GM21447 (cell line): ENCODE measurements around the gene PDCD5.
"Not testable (repeated sequence)": the region's sequence is repeated elsewhere in the genome, so short reads cannot be mapped to it uniquely, and the experiment has no call there.

Experiments
- ATAC-seq: cut with Tn5 transposase; IDR thresholded peaks from one replicate; pipeline ENCODE4 v1.9.1; 2021; ENCODE audit not compliant: unreplicated experiment

The PDCD5 gene, protein sequence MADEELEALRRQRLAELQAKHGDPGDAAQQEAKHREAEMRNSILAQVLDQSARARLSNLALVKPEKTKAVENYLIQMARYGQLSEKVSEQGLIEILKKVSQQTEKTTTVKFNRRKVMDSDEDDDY

GRCh38 chr19:32580901-32581704, at the start of gene PDCD5:
Gene PDCD5, plus strand, starts transcription at chr19:32581190. Its CDS starts 72 bp downstream, at chr19:32581262.
- ATAC-seq: peak; percentile 86

DNA sequence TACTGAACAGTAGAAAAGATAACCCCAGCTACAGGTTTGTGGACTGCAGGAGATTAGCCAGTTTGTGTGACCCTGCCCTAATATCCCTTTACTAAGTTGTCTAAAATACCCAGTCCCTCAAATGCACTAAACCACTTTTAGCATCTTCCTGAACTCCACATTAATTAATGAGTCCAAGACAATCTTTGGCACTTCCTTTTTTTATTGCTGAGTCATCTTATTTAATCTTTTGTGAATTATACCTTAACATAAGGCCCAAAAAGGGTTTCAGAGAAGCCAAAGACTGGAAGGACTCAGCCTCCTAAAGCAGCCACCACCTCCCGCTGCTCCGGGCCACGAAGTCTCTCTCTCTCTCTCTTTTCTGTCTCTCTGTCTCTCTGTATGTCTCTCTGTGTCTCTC, 48.8 kb upstream of the PDCD5 start:
- ATAC-seq: no peak

- ATAC-seq: no peak
These were observed 43.4 kb upstream of the PDCD5 start for GRCh38 chr19:32537580-32537979.

GRCh38 chr19:32539240-32539916, 41.6 kb upstream of the PDCD5 start:
- ATAC-seq: no peak

GRCh38 chr19:32540621-32541020, 40.4 kb upstream of the PDCD5 start:
- no peak for ATAC-seq

DNA sequence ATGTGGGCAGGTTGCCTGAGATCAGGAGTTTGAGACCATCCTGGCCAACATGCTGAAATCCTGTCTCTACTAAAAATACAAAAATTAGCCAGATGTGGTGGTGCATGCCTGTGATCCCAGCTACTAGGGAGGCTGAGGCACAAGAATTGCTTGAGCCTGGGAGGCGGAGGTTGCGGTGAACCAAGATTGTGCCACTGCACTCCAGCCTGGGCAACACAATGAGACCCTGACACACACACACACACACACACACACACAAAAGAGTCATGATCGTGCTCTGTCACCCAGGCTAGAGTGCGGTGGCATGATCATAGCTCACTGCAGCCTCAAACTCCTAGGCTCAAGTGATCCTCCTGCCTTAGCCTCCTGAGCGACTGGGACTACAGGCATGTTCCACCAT, 39.6 kb upstream of the PDCD5 start:
- ATAC-seq: not testable (repeated sequence)

DNA sequence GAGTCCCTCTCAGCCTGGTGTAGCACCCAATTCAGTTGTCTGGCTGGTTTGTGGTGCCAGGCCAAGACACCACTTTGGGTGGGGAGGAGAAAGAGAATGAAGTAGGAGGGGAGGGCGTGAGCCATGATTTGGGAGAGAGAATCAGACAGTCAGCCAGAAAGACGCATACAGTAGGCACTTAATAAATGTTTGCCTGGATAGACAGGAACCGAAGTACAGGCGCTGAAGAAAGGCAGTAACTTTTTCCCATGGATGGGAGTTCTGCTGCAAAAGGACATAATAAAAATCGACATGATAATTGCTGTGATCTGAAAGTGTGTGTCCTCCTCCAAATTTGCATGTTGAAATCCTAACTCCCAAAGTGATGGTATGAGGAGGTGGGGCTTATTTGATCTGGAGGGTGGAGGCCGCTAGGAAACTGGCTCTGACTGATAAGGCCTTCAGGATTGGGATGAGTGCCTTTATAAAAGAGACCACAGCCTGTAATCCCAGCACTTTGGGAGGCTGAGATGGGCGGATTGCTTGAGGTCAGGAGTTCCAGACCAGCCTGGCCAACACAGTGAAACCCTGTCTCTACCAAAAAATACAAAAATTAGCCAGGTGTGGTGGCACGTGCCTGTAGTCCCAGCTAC, 38.4 kb upstream of the PDCD5 start:
- ATAC-seq: no peak

DNA sequence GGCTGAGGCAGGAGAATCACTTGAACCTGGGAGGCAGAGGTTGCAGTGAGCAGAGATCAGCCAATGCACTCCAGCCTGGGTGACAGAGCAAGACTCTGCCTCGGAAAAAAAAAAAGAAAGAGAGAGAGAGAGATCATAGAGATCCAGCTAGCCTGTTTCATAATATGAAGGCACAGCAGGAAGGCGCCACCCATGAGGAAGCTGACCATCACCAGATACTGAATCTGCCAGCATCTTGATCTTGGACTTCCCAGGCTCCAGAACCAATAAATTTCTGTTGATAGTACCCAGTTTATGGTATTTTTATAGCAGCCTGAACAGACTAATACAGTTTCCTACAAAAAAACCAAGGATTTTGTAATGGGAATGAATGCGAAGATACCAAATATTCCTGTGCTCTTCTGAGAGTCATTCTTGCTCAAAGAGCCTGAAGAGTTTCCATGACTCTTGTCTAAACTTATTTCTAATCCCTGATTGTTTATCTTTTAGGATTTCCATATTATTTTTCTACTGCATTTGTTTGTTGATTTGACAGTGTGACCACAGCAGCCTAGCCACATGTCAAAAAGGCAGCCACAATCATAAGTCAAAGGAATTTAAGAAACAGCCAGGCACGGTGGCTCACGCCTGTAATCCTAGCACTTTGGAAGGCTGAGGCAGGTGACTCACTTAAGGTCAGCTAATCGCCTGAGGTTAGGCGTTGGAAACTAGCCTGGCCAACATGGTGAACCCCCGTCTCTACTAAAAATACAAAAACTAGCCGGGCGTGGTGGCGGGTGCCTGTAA, 37.7 kb upstream of the PDCD5 start:
- ATAC-seq: no peak

DNA sequence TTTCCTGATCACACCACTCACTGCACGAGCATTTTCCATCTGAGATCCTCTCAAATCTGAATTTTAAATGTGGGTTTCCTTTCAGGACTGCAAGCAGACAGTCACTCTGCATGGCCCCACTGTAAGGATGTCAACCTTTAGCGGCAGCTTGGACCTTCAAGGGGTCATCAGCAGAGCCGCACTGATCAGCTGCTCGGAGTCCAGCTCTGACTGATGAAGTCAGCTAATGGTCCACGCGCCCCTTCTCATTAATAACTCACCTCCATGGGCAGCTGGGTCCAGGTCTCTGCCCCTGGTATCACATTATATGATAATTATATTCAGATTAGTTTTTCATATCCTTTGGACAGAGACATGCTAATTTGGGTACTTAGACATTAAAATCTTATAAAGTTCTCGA, 36.1 kb upstream of the PDCD5 start:
- ATAC-seq: no peak

- no peak for ATAC-seq
These were observed 30.3 kb upstream of the PDCD5 start for GRCh38 chr19:32550666-32551065.

DNA sequence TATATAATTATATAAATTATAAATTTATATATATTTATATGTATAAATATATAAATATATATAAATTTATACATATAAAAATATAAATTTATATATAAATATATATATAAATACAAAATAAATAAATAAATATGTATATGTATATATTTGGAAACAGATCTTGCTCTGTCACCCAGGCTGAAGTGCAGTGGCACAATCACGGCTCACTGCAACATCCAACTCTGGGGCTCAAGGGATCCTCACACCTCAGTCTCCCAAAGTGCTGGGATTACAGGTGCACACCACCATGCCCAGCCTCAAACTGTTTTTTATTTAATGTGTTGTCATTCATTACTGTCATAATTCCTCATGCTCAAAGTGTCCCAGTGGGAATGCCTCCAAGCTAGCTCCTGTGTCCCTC, 25.2 kb upstream of the PDCD5 start:
- no peak for ATAC-seq

GRCh38 chr19:32558607-32559228, 22.3 kb upstream of the PDCD5 start:
- ATAC-seq: no peak

- no peak for ATAC-seq
These were observed 17.2 kb upstream of the PDCD5 start for GRCh38 chr19:32563761-32564160.

DNA sequence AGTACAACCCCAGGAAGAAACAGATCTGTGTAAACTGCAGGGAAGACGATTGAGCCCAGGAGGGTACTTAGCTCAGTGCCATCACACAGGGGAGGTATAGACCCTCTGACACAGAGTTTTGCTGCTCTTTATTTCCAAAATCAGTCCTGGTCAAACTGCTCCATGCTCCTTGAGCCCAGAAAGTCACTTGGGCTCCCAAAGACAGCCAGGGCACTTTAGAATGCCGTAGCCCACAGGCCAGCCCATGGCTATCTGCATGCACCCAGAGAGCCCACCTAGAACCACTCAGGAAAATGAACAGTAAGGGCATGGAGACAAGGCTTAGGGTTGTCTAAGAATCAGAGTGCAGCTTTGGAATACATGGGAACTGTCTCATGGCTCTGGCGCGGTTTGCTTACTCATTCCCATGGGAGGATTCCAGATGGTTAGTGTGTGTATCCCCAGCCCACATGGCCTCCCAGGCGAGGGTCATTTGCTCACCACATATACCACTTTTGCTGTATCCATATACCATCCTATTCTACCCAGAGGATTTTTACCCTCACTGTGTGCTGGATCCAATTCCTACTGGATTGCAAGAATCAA, 14.7 kb upstream of the PDCD5 start:
- no peak for ATAC-seq

DNA sequence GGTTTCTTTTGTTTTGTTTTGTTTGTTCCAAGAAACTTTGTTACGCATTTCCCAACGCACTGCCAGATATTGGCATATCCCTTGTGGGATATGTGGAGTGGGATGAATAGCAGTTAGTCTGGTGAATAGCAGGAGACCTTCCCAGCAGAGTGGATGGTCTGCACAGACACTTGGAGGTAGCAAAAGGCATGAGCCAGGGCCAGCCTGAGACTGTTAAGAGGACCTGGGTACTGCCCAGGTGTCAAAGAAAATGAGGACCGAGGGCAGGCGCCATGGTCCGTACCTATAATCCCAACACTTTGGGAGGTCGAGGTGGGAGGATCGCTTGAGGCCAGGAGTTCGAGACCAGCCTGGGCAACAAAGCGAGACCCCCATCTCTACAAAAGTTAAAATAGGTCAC, 13.5 kb upstream of the PDCD5 start:
- no peak for ATAC-seq

- ATAC-seq: no peak
These were observed 10.8 kb upstream of the PDCD5 start for GRCh38 chr19:32570081-32570785.

- not testable (repeated sequence) for ATAC-seq
These were observed 9.4 kb upstream of the PDCD5 start for GRCh38 chr19:32571471-32572075.

DNA sequence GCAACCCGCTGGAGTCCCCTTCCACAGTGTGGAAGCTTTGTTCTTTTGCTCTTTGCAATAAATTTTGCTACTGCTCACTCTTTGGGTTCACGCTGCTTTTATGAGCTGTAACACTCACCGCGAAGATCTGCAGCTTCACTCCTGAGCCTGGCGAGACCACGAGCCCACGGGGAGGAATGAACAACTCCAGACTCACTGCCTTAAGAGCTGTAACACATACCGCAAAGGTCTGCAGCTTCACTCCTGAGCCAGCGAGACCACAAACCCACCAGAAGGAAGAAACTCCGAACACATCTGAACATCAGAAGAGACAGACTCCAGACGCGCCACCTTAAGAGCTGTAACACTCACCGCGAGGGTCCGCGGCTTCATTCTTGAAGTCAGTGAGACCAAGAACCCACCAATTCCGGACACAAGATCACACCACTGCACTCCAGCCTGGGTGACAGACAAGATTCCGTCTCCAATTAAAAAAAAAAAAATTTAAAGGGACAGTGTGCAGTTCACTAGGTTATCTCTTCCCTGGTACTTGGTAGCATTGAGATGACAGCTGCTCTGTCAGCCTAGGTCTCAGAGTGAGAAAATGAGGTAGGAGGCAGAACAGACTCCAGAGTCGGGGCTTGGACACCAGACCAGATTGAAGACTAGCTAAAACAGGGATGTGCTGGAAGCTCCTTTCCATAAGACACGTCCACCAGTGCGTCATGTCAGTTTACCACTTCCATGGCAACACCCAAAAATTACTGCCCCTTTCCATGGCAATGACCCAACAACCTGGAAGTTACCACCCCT, 8.1 kb upstream of the PDCD5 start:
- ATAC-seq: not testable (repeated sequence)

GRCh38 chr19:32573492-32573794, 7.5 kb upstream of the PDCD5 start:
- ATAC-seq: no peak
